H1 (cell line): Measurements from ENCODE around the gene SYNPO. TPM values are rescaled to one million over a fixed set of nuclear protein-coding genes. Genes with fewer than 3 reads are reported as not detected.

ENCODE experiments used
- PHF8 ChIP-seq: fragments of 200-600 bp; sonication (generic); conservative IDR thresholded peaks from 2 replicates; pipeline ENCODE4 v1.7.1; 2012; ENCODE audit warnings: low read depth, mild to moderate bottlenecking, inconsistent platforms, low read length, moderate library complexity
- POLR2A ChIP-seq, 2 experiments: IDR thresholded peaks; 1 replicate in 1 of 2; 2 replicates in 1 of 2; pipeline ENCODE4 v1.6.1; 2011; ENCODE audit warnings: low read depth in 2 of 2, low read length in 2 of 2, mild to moderate bottlenecking in 2 of 2; ENCODE audit errors: control extremely low read depth in 1 of 2
- polyA plus RNA-seq, 7 experiments: library from polyadenylated mRNA; depleted of rRNA in 3 of 7; stranded (reverse) in 5 of 7; unstranded in 2 of 7; fragments of >200 nt in 5 of 7; fragments of 200-250 nt in 2 of 7; gene quantifications; 1 replicate in 5 of 7; 2 replicates in 1 of 7; 4 replicates in 1 of 7; pipeline versions ENCODE4 v1.2.1 to v1.2.3, GENCODE V29; 2011 to 2013; ENCODE audit warnings: missing spikeins in 2 of 7, mixed read lengths in 2 of 7
- total RNA-seq: library from RNA; stranded (reverse); fragmentation: NEBNext Ultra II Directional; extraction: Animal tissue kit (Norgen Biotek cat#: 25700); gene quantifications from 2 replicates; pipeline ENCODE4 v1.2.1, GENCODE V29; 2021
- TF ChIP-seq, protein P1 (sequence below): fragments of 300-600 bp; sonication (generic); IDR thresholded peaks from 2 replicates; pipeline ENCODE4 v1.7.1; 2012; ENCODE audit warnings: low read length, moderate library complexity, mild to moderate bottlenecking, inconsistent platforms; ENCODE audit not compliant: insufficient replicate concordance

SYNPO gene
- total and polyA plus RNA-seq, 2 of the 8 experiments (the other 6 are each of a cell fraction or from before 2014, with no cell fraction given): 2.3 TPM

DNA sequence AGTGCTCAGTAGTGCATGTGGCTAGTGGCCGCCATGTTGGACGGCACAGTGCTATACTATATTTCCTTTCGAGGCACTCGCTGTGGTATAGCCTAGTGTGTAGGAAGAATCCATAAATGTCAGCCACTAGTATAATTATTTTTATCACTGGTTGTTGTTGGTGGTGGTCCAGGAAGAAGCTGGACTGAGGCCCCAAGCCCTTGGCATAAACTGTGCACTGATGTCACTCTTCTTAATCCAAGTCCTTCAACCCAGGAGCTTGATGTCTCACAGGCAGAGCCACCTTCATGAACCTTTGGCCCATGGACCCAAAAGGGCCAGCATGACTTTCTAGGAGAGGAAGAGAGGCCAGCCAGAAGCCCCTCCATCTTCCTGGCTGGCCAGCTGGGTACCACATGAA lies 32.5 kb upstream of the SYNPO start (continued):
- TF ChIP-seq, protein P1, sequence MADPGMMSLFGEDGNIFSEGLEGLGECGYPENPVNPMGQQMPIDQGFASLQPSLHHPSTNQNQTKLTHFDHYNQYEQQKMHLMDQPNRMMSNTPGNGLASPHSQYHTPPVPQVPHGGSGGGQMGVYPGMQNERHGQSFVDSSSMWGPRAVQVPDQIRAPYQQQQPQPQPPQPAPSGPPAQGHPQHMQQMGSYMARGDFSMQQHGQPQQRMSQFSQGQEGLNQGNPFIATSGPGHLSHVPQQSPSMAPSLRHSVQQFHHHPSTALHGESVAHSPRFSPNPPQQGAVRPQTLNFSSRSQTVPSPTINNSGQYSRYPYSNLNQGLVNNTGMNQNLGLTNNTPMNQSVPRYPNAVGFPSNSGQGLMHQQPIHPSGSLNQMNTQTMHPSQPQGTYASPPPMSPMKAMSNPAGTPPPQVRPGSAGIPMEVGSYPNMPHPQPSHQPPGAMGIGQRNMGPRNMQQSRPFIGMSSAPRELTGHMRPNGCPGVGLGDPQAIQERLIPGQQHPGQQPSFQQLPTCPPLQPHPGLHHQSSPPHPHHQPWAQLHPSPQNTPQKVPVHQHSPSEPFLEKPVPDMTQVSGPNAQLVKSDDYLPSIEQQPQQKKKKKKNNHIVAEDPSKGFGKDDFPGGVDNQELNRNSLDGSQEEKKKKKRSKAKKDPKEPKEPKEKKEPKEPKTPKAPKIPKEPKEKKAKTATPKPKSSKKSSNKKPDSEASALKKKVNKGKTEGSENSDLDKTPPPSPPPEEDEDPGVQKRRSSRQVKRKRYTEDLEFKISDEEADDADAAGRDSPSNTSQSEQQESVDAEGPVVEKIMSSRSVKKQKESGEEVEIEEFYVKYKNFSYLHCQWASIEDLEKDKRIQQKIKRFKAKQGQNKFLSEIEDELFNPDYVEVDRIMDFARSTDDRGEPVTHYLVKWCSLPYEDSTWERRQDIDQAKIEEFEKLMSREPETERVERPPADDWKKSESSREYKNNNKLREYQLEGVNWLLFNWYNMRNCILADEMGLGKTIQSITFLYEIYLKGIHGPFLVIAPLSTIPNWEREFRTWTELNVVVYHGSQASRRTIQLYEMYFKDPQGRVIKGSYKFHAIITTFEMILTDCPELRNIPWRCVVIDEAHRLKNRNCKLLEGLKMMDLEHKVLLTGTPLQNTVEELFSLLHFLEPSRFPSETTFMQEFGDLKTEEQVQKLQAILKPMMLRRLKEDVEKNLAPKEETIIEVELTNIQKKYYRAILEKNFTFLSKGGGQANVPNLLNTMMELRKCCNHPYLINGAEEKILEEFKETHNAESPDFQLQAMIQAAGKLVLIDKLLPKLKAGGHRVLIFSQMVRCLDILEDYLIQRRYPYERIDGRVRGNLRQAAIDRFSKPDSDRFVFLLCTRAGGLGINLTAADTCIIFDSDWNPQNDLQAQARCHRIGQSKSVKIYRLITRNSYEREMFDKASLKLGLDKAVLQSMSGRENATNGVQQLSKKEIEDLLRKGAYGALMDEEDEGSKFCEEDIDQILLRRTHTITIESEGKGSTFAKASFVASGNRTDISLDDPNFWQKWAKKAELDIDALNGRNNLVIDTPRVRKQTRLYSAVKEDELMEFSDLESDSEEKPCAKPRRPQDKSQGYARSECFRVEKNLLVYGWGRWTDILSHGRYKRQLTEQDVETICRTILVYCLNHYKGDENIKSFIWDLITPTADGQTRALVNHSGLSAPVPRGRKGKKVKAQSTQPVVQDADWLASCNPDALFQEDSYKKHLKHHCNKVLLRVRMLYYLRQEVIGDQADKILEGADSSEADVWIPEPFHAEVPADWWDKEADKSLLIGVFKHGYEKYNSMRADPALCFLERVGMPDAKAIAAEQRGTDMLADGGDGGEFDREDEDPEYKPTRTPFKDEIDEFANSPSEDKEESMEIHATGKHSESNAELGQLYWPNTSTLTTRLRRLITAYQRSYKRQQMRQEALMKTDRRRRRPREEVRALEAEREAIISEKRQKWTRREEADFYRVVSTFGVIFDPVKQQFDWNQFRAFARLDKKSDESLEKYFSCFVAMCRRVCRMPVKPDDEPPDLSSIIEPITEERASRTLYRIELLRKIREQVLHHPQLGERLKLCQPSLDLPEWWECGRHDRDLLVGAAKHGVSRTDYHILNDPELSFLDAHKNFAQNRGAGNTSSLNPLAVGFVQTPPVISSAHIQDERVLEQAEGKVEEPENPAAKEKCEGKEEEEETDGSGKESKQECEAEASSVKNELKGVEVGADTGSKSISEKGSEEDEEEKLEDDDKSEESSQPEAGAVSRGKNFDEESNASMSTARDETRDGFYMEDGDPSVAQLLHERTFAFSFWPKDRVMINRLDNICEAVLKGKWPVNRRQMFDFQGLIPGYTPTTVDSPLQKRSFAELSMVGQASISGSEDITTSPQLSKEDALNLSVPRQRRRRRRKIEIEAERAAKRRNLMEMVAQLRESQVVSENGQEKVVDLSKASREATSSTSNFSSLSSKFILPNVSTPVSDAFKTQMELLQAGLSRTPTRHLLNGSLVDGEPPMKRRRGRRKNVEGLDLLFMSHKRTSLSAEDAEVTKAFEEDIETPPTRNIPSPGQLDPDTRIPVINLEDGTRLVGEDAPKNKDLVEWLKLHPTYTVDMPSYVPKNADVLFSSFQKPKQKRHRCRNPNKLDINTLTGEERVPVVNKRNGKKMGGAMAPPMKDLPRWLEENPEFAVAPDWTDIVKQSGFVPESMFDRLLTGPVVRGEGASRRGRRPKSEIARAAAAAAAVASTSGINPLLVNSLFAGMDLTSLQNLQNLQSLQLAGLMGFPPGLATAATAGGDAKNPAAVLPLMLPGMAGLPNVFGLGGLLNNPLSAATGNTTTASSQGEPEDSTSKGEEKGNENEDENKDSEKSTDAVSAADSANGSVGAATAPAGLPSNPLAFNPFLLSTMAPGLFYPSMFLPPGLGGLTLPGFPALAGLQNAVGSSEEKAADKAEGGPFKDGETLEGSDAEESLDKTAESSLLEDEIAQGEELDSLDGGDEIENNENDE: no peak
- TF ChIP-seq PHF8: no peak
- no peak for TF ChIP-seq POLR2A (IDR thresholded peaks at IDR 0.05; ENCODE audit: control extremely low read depth in 1 of 2, low read depth in 2 of 2, low read length in 2 of 2)
- TF ChIP-seq, all 59 proteins: peak for 0
